ENCODE results near the gene GLT6D1.
"Not testable (repeated sequence)": the region's sequence is repeated elsewhere in the genome, so short reads cannot be mapped to it uniquely, and the experiment has no call there.

GLT6D1 gene

GRCh38 chr9:135639196-135639595, at the start of gene GLT6D1:
Gene GLT6D1 (minus strand): TSS chr9:135639540. CDS start chr9:135639187, 353 bp downstream.
- no peak for DNase-seq (ENCODE audit: low spot score)

- DNase-seq (ENCODE audit: low spot score): no peak
Measured at GRCh38 chr9:135689011-135689410, 49.7 kb upstream of the GLT6D1 start.

- no peak for DNase-seq (ENCODE audit: low spot score)
Measured at GRCh38 chr9:135687216-135687615, 47.9 kb upstream of the GLT6D1 start.

GRCh38 chr9:135684691-135685090, 45.4 kb upstream of the GLT6D1 start:
- no peak for DNase-seq (ENCODE audit: low spot score)

DNA sequence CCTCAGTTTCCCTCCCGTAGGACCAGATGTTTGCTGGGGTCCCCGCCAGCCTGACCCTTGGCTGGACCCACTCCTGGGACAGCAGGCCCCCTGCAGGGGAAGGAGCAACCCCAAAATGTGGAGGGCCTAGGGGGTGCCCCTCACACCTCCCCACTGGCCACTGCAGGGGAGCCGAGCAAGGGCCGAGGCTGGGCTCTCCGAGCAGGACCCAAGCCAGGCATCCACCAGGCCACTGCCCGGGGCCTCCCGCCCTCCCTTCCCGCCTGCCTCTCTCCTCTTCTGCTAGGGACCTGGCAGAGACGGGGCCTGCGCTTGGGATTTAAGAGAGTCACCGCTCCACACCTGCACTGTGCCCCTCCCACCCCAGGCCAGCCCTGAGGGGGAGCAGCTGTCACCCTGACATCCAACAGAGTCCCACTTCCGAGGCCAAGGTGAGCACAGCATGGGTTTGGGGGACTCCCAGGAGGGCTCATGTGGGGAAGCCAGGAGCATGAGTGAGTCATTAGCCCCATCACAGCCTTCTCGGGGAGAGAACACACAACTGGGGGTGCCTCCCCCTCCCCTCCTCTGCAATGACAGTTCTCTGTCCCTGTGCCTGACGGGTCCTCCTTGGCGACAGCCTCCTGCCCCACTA, 44.2 kb upstream of the GLT6D1 start:
- DNase-seq (ENCODE audit: low spot score): no peak

GRCh38 chr9:135681161-135681560, 41.8 kb upstream of the GLT6D1 start:
- DNase-seq (ENCODE audit: low spot score): no peak

- DNase-seq (ENCODE audit: low spot score): no peak
Measured at GRCh38 chr9:135680056-135680455, 40.7 kb upstream of the GLT6D1 start.

GRCh38 chr9:135678236-135679017, 39.1 kb upstream of the GLT6D1 start:
- no peak for DNase-seq (ENCODE audit: low spot score)

DNA sequence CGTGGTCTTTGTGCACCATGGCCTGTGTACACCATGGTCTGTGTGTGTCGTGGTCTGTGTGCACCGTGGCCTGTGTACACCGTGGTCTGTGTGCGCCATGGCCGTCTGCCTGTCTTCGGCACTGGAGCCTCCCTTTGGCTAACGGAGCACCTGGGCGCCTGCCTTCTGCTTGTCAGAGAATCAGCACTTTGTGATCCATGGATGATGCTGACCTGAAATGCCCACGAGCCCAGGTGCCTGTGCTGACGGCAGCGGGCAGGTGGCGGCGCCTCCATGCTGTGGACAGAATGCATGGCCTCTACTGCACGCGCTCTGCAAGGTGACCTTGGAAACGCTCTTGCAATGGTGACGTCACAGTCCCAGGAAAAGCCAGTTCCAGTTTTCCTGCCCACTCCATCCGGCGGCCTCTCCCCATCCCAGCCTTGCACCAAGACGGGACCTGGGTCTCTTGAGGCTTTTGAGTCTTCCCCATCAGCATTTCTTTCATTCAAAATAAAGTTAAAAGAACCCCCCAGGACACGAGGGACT, 38.4 kb upstream of the GLT6D1 start:
- no peak for DNase-seq (ENCODE audit: low spot score)

DNA sequence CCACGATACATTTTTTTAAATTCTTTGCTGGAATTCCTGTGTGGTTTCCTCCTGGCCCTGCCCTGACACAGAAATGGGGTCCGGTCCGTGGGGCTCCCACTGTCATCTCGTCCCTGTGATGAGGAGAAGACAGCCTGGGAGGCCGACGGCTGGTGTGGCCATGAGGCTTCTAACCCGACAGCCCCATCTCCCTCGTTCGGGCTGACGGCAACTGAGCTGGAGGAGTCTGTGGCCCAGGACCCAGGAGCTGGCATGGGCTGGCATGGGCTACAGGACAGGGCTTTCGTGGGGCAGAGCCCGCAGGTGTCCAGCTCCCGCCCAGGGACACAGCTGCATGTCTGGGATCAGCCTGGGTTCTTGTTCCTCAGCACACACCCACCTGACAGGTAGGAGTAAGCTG, 37.6 kb upstream of the GLT6D1 start:
- no peak for DNase-seq (ENCODE audit: low spot score)

GRCh38 chr9:135674977-135675376, 35.6 kb upstream of the GLT6D1 start:
- no peak for DNase-seq (ENCODE audit: low spot score)

DNA sequence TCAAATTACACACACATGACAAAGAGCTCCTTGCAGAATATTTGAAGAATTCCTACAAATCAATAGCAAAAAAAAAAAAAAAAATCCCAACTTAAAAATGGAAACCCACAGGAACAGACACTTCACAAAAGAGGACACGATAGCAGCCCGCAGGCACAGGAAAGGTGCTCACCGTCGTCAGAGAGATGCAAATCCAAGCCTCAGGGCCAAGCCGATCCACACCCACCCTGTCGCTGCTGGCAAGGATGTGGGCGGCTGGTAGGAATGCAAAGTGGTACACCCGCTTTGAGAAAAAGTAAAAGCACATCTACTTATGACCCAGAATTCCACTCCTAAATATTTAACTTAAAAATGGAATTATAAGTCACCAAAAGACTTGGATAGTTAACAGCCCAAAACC, 34.6 kb upstream of the GLT6D1 start:
- DNase-seq (ENCODE audit: low spot score): no peak

- not testable (repeated sequence) for DNase-seq (ENCODE audit: low spot score)
Measured at GRCh38 chr9:135672786-135673185, 33.4 kb upstream of the GLT6D1 start.

GRCh38 chr9:135671591-135672041, 32.3 kb upstream of the GLT6D1 start:
- no peak for DNase-seq (ENCODE audit: low spot score)

DNA sequence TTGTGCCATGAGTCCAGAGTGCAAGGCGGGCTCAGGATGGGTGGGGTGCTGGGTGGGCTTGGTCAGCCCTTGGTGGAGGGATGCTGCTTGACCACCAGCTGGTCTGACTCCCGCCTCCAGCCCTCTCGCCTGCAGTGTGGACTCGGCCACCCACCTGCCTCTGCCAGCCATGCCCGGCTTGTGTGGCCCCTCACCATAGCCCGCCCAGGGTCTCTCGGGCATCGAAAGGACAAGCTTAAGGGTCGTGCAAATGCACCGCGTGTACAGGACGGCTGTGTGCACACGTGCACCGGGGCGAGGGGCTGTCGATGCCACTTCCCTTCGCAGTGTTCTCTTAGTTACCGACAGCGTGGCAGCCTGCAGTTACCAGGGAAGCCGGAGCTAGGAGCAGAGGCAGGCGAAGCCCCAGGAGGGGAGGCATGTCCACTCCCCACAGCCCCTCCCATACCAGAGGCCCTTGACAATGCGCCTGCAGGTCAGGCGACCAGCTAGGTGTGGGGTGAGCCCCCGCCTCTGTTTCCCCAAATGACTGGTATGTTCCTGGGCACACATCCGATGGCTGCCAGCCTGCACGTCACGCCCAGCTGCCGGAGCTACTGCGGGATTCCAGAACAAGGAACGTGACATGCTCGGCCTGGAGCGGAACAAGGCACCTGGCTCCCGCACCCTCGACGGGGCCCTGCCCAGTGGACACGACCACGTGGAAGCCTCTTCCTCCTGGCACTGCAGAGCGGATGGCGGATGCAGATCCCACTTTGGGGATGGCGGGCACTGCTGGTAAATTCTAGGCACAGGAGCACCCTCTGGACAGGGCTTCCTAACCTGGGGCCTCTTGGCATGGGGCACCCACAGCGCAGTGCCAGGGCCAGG, 31.6 kb upstream of the GLT6D1 start:
- DNase-seq (ENCODE audit: low spot score): no peak

DNA sequence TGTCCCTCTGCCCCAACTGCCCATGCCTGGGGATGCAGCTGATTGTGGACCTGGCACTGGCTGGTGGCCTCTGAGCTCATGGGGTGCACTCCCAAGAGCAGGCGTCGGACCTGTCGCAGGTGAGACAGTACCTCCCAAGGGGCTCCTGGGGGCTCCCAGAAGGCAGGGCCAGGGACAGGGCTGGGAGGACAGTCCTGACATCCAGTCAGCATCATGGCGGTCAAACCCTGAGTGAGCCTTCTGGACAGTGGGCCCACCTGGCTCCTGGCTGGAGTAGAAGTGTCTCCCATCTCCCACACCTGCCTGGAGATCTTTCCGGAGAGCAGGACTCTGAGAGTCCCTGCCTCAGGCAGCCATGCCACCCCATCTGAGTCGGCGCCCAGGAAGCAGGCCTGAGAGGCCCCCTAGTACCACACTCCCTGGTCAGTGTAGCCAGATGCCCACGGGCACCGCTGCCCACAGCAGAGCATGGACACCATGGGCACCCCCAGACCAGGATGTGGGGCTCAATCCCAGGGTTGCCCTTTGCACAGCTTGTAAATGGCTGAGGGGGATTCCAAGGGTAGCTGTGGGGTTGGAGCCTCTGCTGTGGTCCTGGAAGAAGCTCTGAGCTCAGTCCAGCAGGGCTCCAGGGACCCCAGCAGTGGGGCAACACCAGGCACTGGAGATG, 30.4 kb upstream of the GLT6D1 start:
- DNase-seq (ENCODE audit: low spot score): no peak

DNA sequence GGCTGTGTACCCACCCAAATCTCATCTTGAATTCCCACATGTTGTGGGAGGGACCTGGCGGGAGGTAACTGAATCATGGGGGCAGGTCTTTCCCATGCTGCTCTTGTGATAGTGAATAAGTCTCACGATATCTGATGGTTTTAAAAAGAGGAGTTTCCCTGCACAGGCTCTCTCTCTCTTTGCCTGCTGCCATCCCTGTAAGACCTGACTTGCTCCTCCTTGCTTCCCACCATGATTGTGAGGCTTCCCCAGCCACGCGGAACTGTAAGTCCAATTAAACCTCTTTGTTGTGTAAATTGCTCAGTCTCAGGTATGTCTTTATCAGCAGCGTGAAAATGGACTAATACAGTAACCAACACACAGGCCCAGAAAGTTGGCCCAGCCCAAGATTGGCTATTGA, 29.7 kb upstream of the GLT6D1 start:
- not testable (repeated sequence) for DNase-seq (ENCODE audit: low spot score)

GRCh38 chr9:135667463-135668001, 28.2 kb upstream of the GLT6D1 start:
- no peak for DNase-seq (ENCODE audit: low spot score)

DNA sequence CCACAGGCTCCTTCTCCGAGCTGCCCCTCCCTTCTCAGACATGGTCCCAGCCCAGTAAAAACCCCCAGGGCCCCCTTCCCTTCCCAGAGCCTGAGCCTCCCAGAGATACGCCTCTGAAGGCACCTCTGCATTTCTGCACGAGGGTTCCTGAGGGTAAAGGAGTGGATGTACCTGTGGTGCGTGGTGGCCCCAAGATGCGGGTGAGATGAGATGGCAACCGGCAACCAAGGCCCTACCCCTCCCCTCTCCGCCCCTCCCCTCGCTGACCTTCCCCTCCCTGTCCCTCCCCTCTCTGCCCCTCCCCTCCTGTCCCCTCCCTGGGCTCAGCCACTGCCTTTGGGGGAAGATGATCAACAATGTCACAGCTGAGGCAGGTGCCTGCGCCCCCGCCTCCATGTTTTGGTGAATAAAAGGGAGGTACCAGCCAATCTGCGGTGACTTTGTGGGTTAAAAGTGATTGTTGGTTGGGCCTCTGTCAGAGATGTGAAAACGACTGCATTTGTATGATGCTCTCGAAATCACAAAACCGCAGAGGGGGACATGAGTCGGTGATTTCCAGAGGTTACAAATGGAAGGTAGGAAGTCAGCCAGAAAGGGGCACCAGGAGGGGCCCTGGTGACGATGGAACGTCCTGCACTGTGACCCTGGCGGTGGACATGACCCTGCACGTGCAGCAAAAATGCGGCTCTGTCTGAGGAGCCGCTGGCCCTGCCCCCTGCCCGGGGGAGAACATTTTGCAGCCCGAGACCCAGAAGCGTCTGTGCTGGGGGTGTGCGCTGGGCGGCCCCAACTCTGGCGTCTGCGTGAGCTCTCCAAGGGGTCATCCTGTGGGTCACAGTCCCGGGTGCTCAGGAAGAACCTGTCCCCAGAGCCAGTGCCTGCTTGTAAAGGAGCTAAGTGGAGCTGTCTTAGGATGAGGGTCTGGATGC, 27.5 kb upstream of the GLT6D1 start:
- DNase-seq (ENCODE audit: low spot score): no peak

DNA sequence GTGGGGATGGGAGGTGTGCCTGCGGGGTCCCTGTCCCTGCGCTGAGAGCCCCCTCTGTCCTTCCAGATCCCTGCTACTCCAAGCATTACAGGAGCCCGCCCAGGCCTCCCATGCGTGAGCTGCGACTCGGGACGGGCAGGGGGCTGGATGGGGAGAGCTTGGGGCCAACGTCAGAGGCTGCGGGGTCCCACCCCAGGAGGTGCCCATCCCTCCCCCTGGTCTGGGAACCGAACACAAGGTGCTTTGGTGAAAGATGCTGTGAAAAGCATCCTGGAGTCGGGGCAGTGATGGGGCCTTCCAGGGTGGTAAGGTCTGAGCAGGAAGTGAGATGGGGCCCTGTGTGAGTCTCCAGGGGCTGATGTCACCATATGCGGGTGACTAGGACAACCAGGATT, 26.5 kb upstream of the GLT6D1 start:
- no peak for DNase-seq (ENCODE audit: low spot score)

Data from pons (tissue), 1 donor.